ENCODE results near the gene DOK7. TPM values are rescaled to one million over a fixed set of nuclear protein-coding genes. Genes with fewer than 3 reads are reported as not detected.

DOK7 gene
- total and polyA plus RNA-seq, 4 experiments from 2014 or later = 0.10 TPM; not detected in 3

DNA sequence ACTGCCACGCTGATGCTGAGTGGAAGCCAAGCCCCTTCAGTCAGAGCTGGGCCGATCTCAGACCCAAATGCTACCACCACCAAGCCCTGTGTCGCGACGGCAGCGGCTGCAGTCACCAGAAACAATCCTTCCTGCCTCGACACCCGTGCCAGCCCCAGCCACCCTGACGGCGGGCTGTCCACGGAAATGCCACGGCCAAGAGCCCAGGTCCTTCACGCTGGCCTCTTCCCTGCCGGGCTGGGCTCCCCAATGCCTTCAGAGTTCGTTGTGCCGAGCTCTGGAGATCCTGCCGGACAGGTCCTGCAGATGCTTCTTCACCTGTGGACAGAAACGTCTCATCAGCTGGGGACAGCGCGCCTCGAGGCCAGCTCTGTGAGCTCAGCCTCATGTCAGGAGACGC is 49.6 kb downstream of the DOK7 start:
- H3K9me3 ChIP-seq (ENCODE audit: control insufficient read depth in 1 of 2, low read length in 2 of 2) = no peaks in the 10 kb centered on the region
- CTCF ChIA-PET (ENCODE audit: partially characterized antibody) = no interaction called here
- intact Hi-C loops (cut with micrococcal nuclease) = no loop called here
- Mint-ChIP-seq H3K4me3 (no peak overlapping the region), H3K27ac (peak overlapping the region in 2 of 7 donors; percentile 3 to 62), H3K36me3 (peaks cover 70 to 77% of the 10 kb centered on the region in 2 donors), H3K27me3 (no peaks in the 10 kb centered on the region), H3K9me3 (peaks cover 0 to 3% (median 0%) of the 10 kb centered on the region in 8 donors), H3K4me1 (peaks cover 0 to 8% (median 4%) of the 10 kb centered on the region in 4 donors)
- peaks cover 48% of the 10 kb centered on the region for H3K36me3 ChIP-seq (ENCODE audit: insufficient read depth, low read length)
- DNase-seq = peak in 1 of 5 donors; percentile 19
- no peaks in the 10 kb centered on the region for H3K4me1 ChIP-seq (ENCODE audit: insufficient read depth, low read length)
- POLR2A ChIA-PET (ENCODE audit: partially characterized antibody) = no interaction called here
- H3K27ac ChIP-seq (ENCODE audit: low read depth, low read length) = no peak overlapping the region
- H3K4me3 ChIP-seq (ENCODE audit: low read length in 2 of 2) = no peak overlapping the region
- no peaks in the 10 kb centered on the region for H3K27me3 ChIP-seq (ENCODE audit: insufficient read depth, low read length)

DNA sequence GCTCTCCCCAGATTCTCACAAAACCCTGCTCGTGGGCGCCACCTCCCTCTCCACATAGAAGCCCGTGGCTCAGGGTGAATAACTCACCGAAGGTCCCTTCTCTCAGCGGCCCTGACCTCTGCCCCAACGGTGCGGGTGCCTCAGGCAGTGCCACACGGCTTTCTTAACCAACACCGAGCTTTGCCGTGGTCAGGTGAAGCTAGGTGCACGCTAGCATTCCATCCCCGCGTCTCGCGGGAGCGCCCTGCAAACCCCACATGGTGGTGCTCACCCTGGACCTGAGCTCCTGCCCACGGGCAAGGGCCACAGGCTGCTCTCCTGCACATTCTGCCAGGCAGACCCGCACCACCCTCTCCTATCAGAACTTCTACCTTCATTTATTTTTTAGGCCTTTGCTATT is 50.7 kb downstream of the DOK7 start:
- Mint-ChIP-seq H3K36me3 (peaks cover 63 to 73% of the 10 kb centered on the region in 2 donors), H3K27me3 (no peaks in the 10 kb centered on the region), H3K9me3 (peaks cover 0 to 3% (median 0%) of the 10 kb centered on the region in 8 donors), H3K27ac (peak overlapping the region in 1 of 7 donors; percentile 62), H3K4me1 (peaks cover 0 to 3% (median 2%) of the 10 kb centered on the region in 4 donors), H3K4me3 (no peak overlapping the region)
- Histone ChIP-seq H3K36me3 (ENCODE audit: insufficient read depth, low read length) (peaks cover 45% of the 10 kb centered on the region), H3K4me3 (ENCODE audit: low read length in 2 of 2) (no peak overlapping the region), H3K4me1 (ENCODE audit: insufficient read depth, low read length) (no peaks in the 10 kb centered on the region), H3K27me3 (ENCODE audit: insufficient read depth, low read length) (no peaks in the 10 kb centered on the region), H3K27ac (ENCODE audit: low read depth, low read length) (no peak overlapping the region), H3K9me3 (ENCODE audit: control insufficient read depth in 1 of 2, low read length in 2 of 2) (no peaks in the 10 kb centered on the region)
- DNase-seq = peak in 1 of 5 donors; percentile 37
- POLR2A ChIA-PET (ENCODE audit: partially characterized antibody) = no interaction called here
- CTCF ChIA-PET (ENCODE audit: partially characterized antibody) = no interaction called here
- intact Hi-C loops (cut with micrococcal nuclease) = no loop called here

DNA sequence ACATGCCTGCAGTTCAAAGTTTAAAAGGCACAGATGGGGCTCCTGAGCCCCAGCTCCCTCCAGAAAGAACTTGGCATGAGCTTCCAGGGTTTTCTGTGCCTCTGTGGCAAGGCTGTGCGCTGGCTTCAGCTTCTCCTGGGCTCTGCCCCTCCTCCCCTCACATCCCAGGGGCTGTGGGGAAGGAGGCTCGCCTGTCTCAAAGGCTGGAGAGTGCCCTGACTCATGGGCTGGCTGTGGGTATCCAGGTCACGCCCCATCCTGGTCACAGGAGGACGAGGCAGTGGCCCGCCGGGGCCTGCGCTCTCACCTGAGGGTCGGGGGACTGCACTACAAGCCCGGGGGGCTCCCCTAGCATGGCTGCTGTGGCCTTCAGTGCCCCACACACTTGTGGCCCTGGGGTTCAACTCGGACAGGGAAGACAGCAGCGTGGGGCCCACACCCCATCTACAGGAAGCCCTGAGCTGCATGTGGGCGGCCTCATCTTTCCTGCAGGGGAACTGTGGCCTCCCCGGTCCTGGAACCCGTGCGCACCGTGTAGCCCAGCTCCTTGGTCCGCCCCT is 51.2 kb downstream of the DOK7 start:
- Histone ChIP-seq H3K4me3 (ENCODE audit: low read length in 2 of 2) (no peak overlapping the region), H3K27ac (ENCODE audit: low read depth, low read length) (no peak overlapping the region), H3K27me3 (ENCODE audit: insufficient read depth, low read length) (no peaks in the 10 kb centered on the region), H3K9me3 (ENCODE audit: control insufficient read depth in 1 of 2, low read length in 2 of 2) (no peaks in the 10 kb centered on the region), H3K4me1 (ENCODE audit: insufficient read depth, low read length) (no peaks in the 10 kb centered on the region), H3K36me3 (ENCODE audit: insufficient read depth, low read length) (peaks cover 47% of the 10 kb centered on the region)
- ChIA-PET CTCF (ENCODE audit: partially characterized antibody) (interaction anchor here (1.3 to 1.5 kb wide), 2 partner anchors 9 to 366 kb away, joined by 3 read pairs; no protein-coding TSS in a partner anchor), POLR2A (ENCODE audit: partially characterized antibody) (no interaction called here)
- H3K4me3 Mint-ChIP-seq = no peak overlapping the region
- H3K27ac Mint-ChIP-seq = peak overlapping the region in 1 of 7 donors; percentile 62
- peaks cover 0 to 2% (median under 1%) of the 10 kb centered on the region in 4 donors for H3K4me1 Mint-ChIP-seq
- intact Hi-C loops (cut with micrococcal nuclease) = no loop called here
- peaks cover 0 to 3% (median 0%) of the 10 kb centered on the region in 8 donors for H3K9me3 Mint-ChIP-seq
- peak in 1 of 5 donors; percentile 24 for DNase-seq
- H3K27me3 Mint-ChIP-seq = no peaks in the 10 kb centered on the region
- peaks cover 61 to 73% of the 10 kb centered on the region in 2 donors for H3K36me3 Mint-ChIP-seq

DNA sequence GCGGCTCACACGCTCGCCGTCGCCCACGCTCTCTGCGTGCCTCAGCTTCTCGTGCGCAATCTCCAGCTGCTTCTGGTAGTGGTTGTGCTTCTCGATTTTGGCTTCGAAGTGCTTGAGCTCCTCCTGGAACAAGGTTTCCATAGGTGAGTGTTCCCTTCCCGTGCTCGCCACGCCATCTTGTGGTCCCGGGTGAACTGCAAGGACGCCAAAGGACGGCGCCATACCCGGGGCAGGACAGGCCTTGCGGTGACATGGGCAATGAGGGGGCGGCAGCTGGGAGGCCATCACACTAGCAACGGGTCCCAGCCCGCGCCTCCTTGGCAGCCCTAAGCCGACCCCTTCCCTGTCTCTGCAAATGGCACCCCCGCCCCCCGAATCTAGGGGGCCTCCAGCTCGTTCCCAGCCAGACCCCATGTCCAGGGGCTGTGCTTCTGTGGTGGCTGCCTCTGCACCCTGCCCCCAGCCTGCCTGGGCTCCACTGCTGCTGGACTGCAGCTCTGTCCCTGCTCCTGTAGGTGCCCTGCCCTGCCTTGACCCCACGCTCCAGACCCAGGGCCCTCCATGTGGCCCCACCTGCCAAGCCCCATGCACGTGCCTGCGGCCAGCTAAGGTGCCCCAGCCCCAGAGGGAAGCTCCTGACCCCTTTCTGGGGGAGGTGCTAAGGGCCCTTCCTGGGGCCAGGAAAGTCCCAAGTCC is 51.8 kb downstream of the DOK7 start:
- H3K9me3 Mint-ChIP-seq = peaks cover 0 to 3% (median 0%) of the 10 kb centered on the region in 8 donors
- ChIA-PET POLR2A (ENCODE audit: partially characterized antibody) (no interaction called here), CTCF (ENCODE audit: partially characterized antibody) (interaction anchor here (1.3 to 1.5 kb wide), 2 partner anchors 9 to 365 kb away, joined by 3 read pairs; no protein-coding TSS in a partner anchor)
- peaks cover 58 to 77% of the 10 kb centered on the region in 2 donors for H3K36me3 Mint-ChIP-seq
- H3K27ac ChIP-seq (ENCODE audit: low read depth, low read length) = no peak overlapping the region
- no peaks in the 10 kb centered on the region for H3K4me1 ChIP-seq (ENCODE audit: insufficient read depth, low read length)
- H3K36me3 ChIP-seq (ENCODE audit: insufficient read depth, low read length) = peaks cover 54% of the 10 kb centered on the region
- intact Hi-C loops (cut with micrococcal nuclease) = no loop called here
- DNase-seq = peak in 1 of 5 donors; percentile 31
- no peaks in the 10 kb centered on the region for H3K27me3 ChIP-seq (ENCODE audit: insufficient read depth, low read length)
- peak overlapping the region in 1 of 7 donors; percentile 6 for H3K27ac Mint-ChIP-seq
- H3K27me3 Mint-ChIP-seq = no peaks in the 10 kb centered on the region
- no peaks in the 10 kb centered on the region for H3K9me3 ChIP-seq (ENCODE audit: control insufficient read depth in 1 of 2, low read length in 2 of 2)
- H3K4me1 Mint-ChIP-seq = peaks cover 0 to 2% (median 0%) of the 10 kb centered on the region in 4 donors
- H3K4me3 Mint-ChIP-seq = no peak overlapping the region
- no peak overlapping the region for H3K4me3 ChIP-seq (ENCODE audit: low read length in 2 of 2)

DNA sequence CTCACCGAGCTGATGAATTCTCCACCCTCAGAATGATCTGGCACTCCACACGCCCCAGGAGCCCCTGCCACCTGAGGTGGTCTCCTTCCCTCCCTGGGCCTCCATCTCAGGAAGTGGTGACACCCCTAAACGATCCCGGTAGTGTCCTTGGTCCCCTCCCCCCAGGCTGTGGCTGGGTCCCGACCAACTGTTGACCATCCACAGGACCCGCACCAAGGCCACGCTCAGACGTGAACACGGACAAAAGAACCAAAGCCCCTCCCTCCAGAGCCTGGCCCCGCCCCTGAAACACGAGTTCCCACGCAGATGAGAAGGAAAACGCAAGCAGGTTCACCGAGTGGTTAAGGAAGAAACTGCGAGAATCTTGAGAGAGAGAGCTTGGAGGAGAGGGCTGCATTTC is 52.5 kb downstream of the DOK7 start:
- peaks cover 61% of the 10 kb centered on the region for H3K36me3 ChIP-seq (ENCODE audit: insufficient read depth, low read length)
- H3K4me3 ChIP-seq (ENCODE audit: low read length in 2 of 2) = no peak overlapping the region
- Mint-ChIP-seq H3K4me3 (no peak overlapping the region), H3K27ac (no peak overlapping the region), H3K4me1 (peaks cover 0 to 2% (median 0%) of the 10 kb centered on the region in 4 donors), H3K36me3 (peaks cover 57 to 77% of the 10 kb centered on the region in 2 donors), H3K9me3 (peaks cover 0 to 3% (median 0%) of the 10 kb centered on the region in 8 donors), H3K27me3 (no peaks in the 10 kb centered on the region)
- POLR2A ChIA-PET (ENCODE audit: partially characterized antibody) = no interaction called here
- H3K9me3 ChIP-seq (ENCODE audit: control insufficient read depth in 1 of 2, low read length in 2 of 2) = no peaks in the 10 kb centered on the region
- intact Hi-C loops (cut with micrococcal nuclease) = no loop called here
- no peaks in the 10 kb centered on the region for H3K4me1 ChIP-seq (ENCODE audit: insufficient read depth, low read length)
- no peak overlapping the region for H3K27ac ChIP-seq (ENCODE audit: low read depth, low read length)
- CTCF ChIA-PET (ENCODE audit: partially characterized antibody) = interaction anchor here (1.3 to 1.5 kb wide), 2 partner anchors 10 to 365 kb away, joined by 3 read pairs; no protein-coding TSS in a partner anchor
- DNase-seq = peak in 1 of 5 donors; percentile 5
- no peaks in the 10 kb centered on the region for H3K27me3 ChIP-seq (ENCODE audit: insufficient read depth, low read length)

DNA sequence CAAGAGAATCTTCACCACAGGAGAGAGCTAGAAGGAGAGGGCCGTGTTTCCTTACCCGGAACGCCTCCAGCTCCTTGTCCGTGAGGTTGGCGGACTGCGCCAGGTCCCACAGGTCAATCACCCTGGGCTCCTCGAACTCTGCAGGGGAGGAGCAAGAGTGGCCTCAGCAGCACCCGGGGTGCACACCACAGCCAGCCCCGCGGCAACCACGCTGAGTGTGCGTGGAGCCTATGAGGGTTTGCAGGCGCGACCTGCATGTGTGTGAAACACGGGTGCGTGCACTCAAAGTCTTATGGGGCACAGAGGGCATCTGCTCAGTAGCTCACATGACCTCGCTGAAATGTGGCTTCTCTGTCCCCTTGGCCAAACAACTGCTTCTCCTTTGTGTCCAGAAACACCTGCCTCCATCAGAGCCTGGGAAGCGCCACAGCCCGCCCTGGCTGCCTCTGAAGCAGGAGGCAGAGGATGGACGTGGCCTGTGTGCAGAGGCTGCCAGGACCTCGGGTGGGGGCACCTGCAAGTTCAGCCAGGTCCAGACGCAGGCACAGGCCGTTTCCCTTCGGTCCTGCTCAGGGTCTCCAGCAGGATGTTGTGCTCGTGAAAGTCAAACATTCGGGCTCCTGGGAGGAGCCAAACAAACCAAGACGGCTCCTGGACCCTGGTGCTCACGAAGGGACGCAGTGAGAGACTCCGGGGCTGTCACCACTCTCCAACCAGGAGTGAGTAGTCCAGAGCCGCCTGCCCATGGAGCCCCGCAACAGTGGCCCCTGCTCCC is 53.1 kb downstream of the DOK7 start:
- H3K27me3 Mint-ChIP-seq = no peaks in the 10 kb centered on the region
- no peaks in the 10 kb centered on the region for H3K4me1 Mint-ChIP-seq
- Histone ChIP-seq H3K36me3 (ENCODE audit: insufficient read depth, low read length) (peaks cover 66% of the 10 kb centered on the region), H3K9me3 (ENCODE audit: control insufficient read depth in 1 of 2, low read length in 2 of 2) (no peaks in the 10 kb centered on the region), H3K4me3 (ENCODE audit: low read length in 2 of 2) (no peak overlapping the region), H3K27me3 (ENCODE audit: insufficient read depth, low read length) (no peaks in the 10 kb centered on the region), H3K27ac (ENCODE audit: low read depth, low read length) (no peak overlapping the region), H3K4me1 (ENCODE audit: insufficient read depth, low read length) (no peaks in the 10 kb centered on the region)
- ChIA-PET POLR2A (ENCODE audit: partially characterized antibody) (no interaction called here), CTCF (ENCODE audit: partially characterized antibody) (no interaction called here)
- no peak overlapping the region for H3K4me3 Mint-ChIP-seq
- DNase-seq = peak in 1 of 5 donors; percentile 17
- intact Hi-C loops (cut with micrococcal nuclease) = no loop called here
- peaks cover 0 to 3% (median 0%) of the 10 kb centered on the region in 8 donors for H3K9me3 Mint-ChIP-seq
- no peak overlapping the region for H3K27ac Mint-ChIP-seq
- H3K36me3 Mint-ChIP-seq = peaks cover 52 to 72% of the 10 kb centered on the region in 2 donors
